HG02763 (cell line): Measurements from ENCODE around the gene ATP6V0E2.
"Not testable (repeated sequence)": the region's sequence is repeated elsewhere in the genome, so short reads cannot be mapped to it uniquely, and the experiment has no call there.

Source experiments
- ATAC-seq: cut with Tn5 transposase; IDR thresholded peaks from one replicate; pipeline ENCODE4 v1.9.1; 2021; ENCODE audit warnings: mild to moderate bottlenecking, moderate library complexity; ENCODE audit not compliant: unreplicated experiment

ATP6V0E2 gene

GRCh38 chr7:149912126-149912525 lies 38.4 kb downstream of the ATP6V0E2 start:
- not testable (repeated sequence) for ATAC-seq

DNA sequence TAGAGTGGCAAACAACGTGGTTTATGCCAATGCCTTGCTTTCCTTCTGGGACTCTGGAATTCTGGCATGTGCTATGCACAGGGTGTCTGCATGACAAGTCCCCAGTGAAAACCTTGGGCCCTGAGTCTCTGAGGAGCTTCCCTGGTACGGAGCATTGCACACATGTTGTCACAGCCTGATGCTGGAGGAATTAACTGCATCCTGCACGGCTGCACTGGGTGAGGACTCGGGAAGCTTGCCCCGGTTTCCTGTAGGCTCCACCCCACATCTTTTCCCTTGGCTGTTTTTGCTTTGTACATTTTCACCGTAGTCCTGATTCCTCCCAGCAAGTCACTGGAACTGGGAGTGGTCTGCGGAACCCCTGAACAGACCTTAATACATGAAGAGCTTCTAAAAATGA lies 52.6 kb downstream of the ATP6V0E2 start:
- ATAC-seq: not testable (repeated sequence)
